BLaER1 (cell line): Measurements from ENCODE around the gene SATB2.

Experiments used
- H3K27ac ChIP-seq: shearing (Covaris generic); formaldehyde crosslinking; 2 replicates; pipeline ENCODE4 v1.8.1; 2022
- H3K27me3 ChIP-seq: shearing (Covaris generic); formaldehyde crosslinking; 2 replicates; pipeline ENCODE4 v1.8.1; 2022
- H3K36me3 ChIP-seq: shearing (Covaris generic); formaldehyde crosslinking; 2 replicates; pipeline ENCODE4 v1.8.1; 2022
- H3K4me1 ChIP-seq: shearing (Covaris generic); formaldehyde crosslinking; 2 replicates; pipeline ENCODE4 v1.8.1; 2022
- H3K4me2 ChIP-seq: shearing (Covaris generic); formaldehyde crosslinking; 2 replicates; pipeline ENCODE4 v1.8.1; 2022
- H3K4me3 ChIP-seq: shearing (Covaris generic); formaldehyde crosslinking; 2 replicates; pipeline ENCODE4 v1.8.1; 2022
- H3K9ac ChIP-seq: shearing (Covaris generic); formaldehyde crosslinking; 2 replicates; pipeline ENCODE4 v1.8.1; 2022
- H3K9me3 ChIP-seq: shearing (Covaris generic); formaldehyde crosslinking; 2 replicates; pipeline ENCODE4 v1.8.1; 2022
- H4K20me1 ChIP-seq: shearing (Covaris generic); formaldehyde crosslinking; 2 replicates; pipeline ENCODE4 v1.8.1; 2022
- Cebpa-rat ChIP-seq: shearing (Covaris generic); IDR thresholded peaks from 2 replicates; pipeline ENCODE4 v1.8.1; 2022

Gene SATB2

GRCh38 chr2:199312931-199313330 is 144.8 kb downstream of the SATB2 start:
- no peaks in the 10 kb centered on the region for H4K20me1 ChIP-seq
- no peak overlapping the region for H3K4me3 ChIP-seq
- no peak overlapping the region for H3K4me2 ChIP-seq
- H3K36me3 ChIP-seq, result no peaks in the 10 kb centered on the region
- H3K27ac ChIP-seq, result no peak overlapping the region
- H3K9me3 ChIP-seq, result no peaks in the 10 kb centered on the region
- no peaks in the 10 kb centered on the region for H3K27me3 ChIP-seq
- H3K4me1 ChIP-seq, result peaks cover 30% of the 10 kb centered on the region
- no peak overlapping the region for H3K9ac ChIP-seq
- TF ChIP-seq Cebpa-rat, result no peak

- Histone ChIP-seq H3K4me3 (no peak overlapping the region), H3K36me3 (no peaks in the 10 kb centered on the region), H3K9me3 (no peaks in the 10 kb centered on the region), H3K9ac (no peak overlapping the region), H4K20me1 (no peaks in the 10 kb centered on the region), H3K4me2 (peak overlapping the region; percentile 70), H3K27me3 (no peaks in the 10 kb centered on the region), H3K27ac (no peak overlapping the region), H3K4me1 (peaks cover 30% of the 10 kb centered on the region)
- no peak for TF ChIP-seq Cebpa-rat
Observed at GRCh38 chr2:199310771-199311585, 146.8 kb downstream of the SATB2 start.

DNA sequence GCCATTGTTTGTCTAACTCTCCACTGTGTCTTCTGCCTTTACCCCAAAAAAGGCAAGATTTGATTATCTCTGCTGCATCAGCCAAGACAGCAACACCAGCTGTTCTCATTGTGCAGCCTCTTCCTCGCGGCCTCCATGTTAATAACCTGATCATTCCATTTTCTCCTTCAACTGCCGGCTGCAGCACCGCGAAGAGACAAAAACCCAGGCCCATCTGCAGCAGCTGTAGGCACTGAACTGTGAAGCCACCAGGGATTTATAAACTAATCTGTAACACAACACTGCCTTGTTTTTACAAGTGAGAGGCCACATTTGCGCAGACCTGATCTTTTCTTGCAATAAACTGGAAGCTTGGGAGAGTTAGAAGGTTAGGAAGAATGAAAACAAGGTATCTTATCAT is 147.8 kb downstream of the SATB2 start:
- Histone ChIP-seq H3K27me3 (no peaks in the 10 kb centered on the region), H4K20me1 (no peaks in the 10 kb centered on the region), H3K9ac (no peak overlapping the region), H3K9me3 (no peaks in the 10 kb centered on the region), H3K4me3 (no peak overlapping the region), H3K36me3 (no peaks in the 10 kb centered on the region), H3K4me2 (peak overlapping the region; percentile 70), H3K27ac (no peak overlapping the region), H3K4me1 (peaks cover 30% of the 10 kb centered on the region)
- TF ChIP-seq Cebpa-rat, result no peak

GRCh38 chr2:199309411-199309810 is 148.3 kb downstream of the SATB2 start:
- no peak overlapping the region for H3K9ac ChIP-seq
- H3K27me3 ChIP-seq, result no peaks in the 10 kb centered on the region
- no peaks in the 10 kb centered on the region for H4K20me1 ChIP-seq
- peaks cover 30% of the 10 kb centered on the region for H3K4me1 ChIP-seq
- H3K4me2 ChIP-seq, result peak overlapping the region; percentile 70
- no peak overlapping the region for H3K27ac ChIP-seq
- H3K9me3 ChIP-seq, result no peaks in the 10 kb centered on the region
- no peak overlapping the region for H3K4me3 ChIP-seq
- TF ChIP-seq Cebpa-rat, result no peak
- no peaks in the 10 kb centered on the region for H3K36me3 ChIP-seq

DNA sequence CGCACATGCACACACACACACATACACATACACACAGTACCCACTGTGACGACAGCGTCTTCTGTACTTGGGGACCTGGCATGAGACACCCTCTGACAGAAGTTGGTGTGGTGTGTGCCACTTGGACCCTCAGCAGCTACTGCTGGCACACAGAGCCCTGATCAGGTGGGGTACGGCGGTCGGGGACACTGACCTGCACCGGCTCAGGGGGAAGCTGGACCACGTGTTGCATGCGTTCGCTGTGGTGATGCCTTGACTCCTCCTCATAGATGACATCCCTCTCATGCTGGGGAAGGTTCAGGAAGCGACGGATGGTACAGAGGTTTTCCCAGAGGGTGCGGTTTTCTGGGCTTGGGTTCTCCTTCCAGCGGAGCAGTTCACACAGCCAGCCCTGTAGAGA is 149.2 kb downstream of the SATB2 start:
- no peak overlapping the region for H3K4me2 ChIP-seq
- no peak for TF ChIP-seq Cebpa-rat
- H3K4me1 ChIP-seq, result peaks cover 30% of the 10 kb centered on the region
- H3K9ac ChIP-seq, result no peak overlapping the region
- H3K9me3 ChIP-seq, result no peaks in the 10 kb centered on the region
- H3K4me3 ChIP-seq, result no peak overlapping the region
- no peaks in the 10 kb centered on the region for H3K36me3 ChIP-seq
- H3K27ac ChIP-seq, result no peak overlapping the region
- H4K20me1 ChIP-seq, result no peaks in the 10 kb centered on the region
- no peaks in the 10 kb centered on the region for H3K27me3 ChIP-seq

GRCh38 chr2:199307461-199307860 is 150.3 kb downstream of the SATB2 start:
- Histone ChIP-seq H3K9ac (no peak overlapping the region), H3K4me2 (no peak overlapping the region), H3K27me3 (no peaks in the 10 kb centered on the region), H4K20me1 (no peaks in the 10 kb centered on the region), H3K27ac (no peak overlapping the region), H3K36me3 (no peaks in the 10 kb centered on the region), H3K4me3 (no peak overlapping the region), H3K4me1 (peaks cover 30% of the 10 kb centered on the region), H3K9me3 (no peaks in the 10 kb centered on the region)
- no peak for TF ChIP-seq Cebpa-rat

DNA sequence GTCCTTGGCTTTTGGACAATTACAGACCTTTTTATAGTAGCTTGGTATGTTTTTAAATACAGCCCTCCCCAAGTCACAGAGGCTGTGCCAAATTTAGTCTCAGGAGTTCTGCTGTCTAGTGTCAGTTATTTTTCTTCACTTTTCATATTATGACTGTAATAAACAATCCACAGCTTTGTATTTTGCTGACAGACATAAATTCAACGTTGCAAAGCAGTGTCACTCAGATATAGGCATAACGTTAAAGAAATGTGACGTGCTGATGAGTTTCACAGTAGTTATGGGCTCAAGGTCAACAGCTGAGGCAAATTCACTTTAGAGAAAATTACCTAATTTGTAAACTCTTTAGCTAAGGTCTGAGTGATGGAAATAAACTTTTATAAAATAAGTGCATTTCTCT is 151.6 kb downstream of the SATB2 start:
- no peaks in the 10 kb centered on the region for H3K27me3 ChIP-seq
- no peak overlapping the region for H3K27ac ChIP-seq
- H3K4me1 ChIP-seq, result peaks cover 28% of the 10 kb centered on the region
- TF ChIP-seq Cebpa-rat, result no peak
- no peaks in the 10 kb centered on the region for H3K9me3 ChIP-seq
- no peak overlapping the region for H3K4me3 ChIP-seq
- H3K4me2 ChIP-seq, result no peak overlapping the region
- H3K9ac ChIP-seq, result no peak overlapping the region
- no peaks in the 10 kb centered on the region for H3K36me3 ChIP-seq
- no peaks in the 10 kb centered on the region for H4K20me1 ChIP-seq

- H3K4me1 ChIP-seq, result peaks cover 4% of the 10 kb centered on the region
- no peak overlapping the region for H3K27ac ChIP-seq
- H3K27me3 ChIP-seq, result no peaks in the 10 kb centered on the region
- no peak overlapping the region for H3K4me3 ChIP-seq
- no peaks in the 10 kb centered on the region for H3K36me3 ChIP-seq
- no peak for TF ChIP-seq Cebpa-rat
- no peak overlapping the region for H3K9ac ChIP-seq
- H4K20me1 ChIP-seq, result no peaks in the 10 kb centered on the region
- no peaks in the 10 kb centered on the region for H3K9me3 ChIP-seq
- H3K4me2 ChIP-seq, result no peak overlapping the region
Observed at GRCh38 chr2:199303728-199304177, 154.0 kb downstream of the SATB2 start.

- Histone ChIP-seq H3K4me2 (no peak overlapping the region), H4K20me1 (no peaks in the 10 kb centered on the region), H3K27ac (no peak overlapping the region), H3K4me1 (no peaks in the 10 kb centered on the region), H3K36me3 (no peaks in the 10 kb centered on the region), H3K9me3 (no peaks in the 10 kb centered on the region), H3K9ac (no peak overlapping the region), H3K27me3 (no peaks in the 10 kb centered on the region), H3K4me3 (no peak overlapping the region)
- no peak for TF ChIP-seq Cebpa-rat
Observed at GRCh38 chr2:199302851-199303250, 154.9 kb downstream of the SATB2 start.

- Histone ChIP-seq H4K20me1 (no peaks in the 10 kb centered on the region), H3K4me3 (no peak overlapping the region), H3K36me3 (no peaks in the 10 kb centered on the region), H3K9ac (no peak overlapping the region), H3K4me1 (peaks cover 8% of the 10 kb centered on the region), H3K9me3 (no peaks in the 10 kb centered on the region), H3K27ac (no peak overlapping the region), H3K27me3 (no peaks in the 10 kb centered on the region), H3K4me2 (no peak overlapping the region)
- no peak for TF ChIP-seq Cebpa-rat
Observed at GRCh38 chr2:199288424-199288823, 169.3 kb downstream of the SATB2 start.

GRCh38 chr2:199282309-199282708 is 175.4 kb downstream of the SATB2 start:
- H4K20me1 ChIP-seq, result no peaks in the 10 kb centered on the region
- no peaks in the 10 kb centered on the region for H3K4me1 ChIP-seq
- H3K9me3 ChIP-seq, result no peaks in the 10 kb centered on the region
- H3K4me2 ChIP-seq, result no peak overlapping the region
- H3K9ac ChIP-seq, result no peak overlapping the region
- H3K27ac ChIP-seq, result no peak overlapping the region
- TF ChIP-seq Cebpa-rat, result no peak
- H3K36me3 ChIP-seq, result no peaks in the 10 kb centered on the region
- no peak overlapping the region for H3K4me3 ChIP-seq
- H3K27me3 ChIP-seq, result no peaks in the 10 kb centered on the region
